Measurements from ENCODE around the gene RAET1G. TPM values are rescaled to one million over a fixed set of nuclear protein-coding genes. Genes with fewer than 3 reads are reported as not detected.

RAET1G gene
- total and polyA plus RNA-seq, 2 of the 13 experiments (the other 11 are each of a cell fraction or from before 2014, with no cell fraction given), result not detected

Other genes starting within 250 kb of the RAET1G start
- gene LATS1, start 205.0 kb downstream of the RAET1G start, total RNA-seq (2016; rRNA removed; fragmentation: Illumina TruSeq; extraction: Trizol), result 12.6 and 16.4 TPM in 2 replicates
- 9.9 TPM in 2 replicates for gene LATS1, start 205.0 kb downstream of the RAET1G start, polyA plus RNA-seq (2011; rRNA removed)
- 85.1 and 148 TPM in 2 replicates for gene NUP43, start 176.6 kb downstream of the RAET1G start, total RNA-seq (2016; rRNA removed; fragmentation: Illumina TruSeq; extraction: Trizol)
- gene NUP43, start 176.6 kb downstream of the RAET1G start, polyA plus RNA-seq (2011; rRNA removed), result 33.0 and 38.9 TPM in 2 replicates
- 134 and 169 TPM in 2 replicates for gene PCMT1, start 173.4 kb downstream of the RAET1G start, total RNA-seq (2016; rRNA removed; fragmentation: Illumina TruSeq; extraction: Trizol)
- 95.6 and 112 TPM in 2 replicates for gene PCMT1, start 173.4 kb downstream of the RAET1G start, polyA plus RNA-seq (2011; rRNA removed)
- gene LRP11, start 58.8 kb downstream of the RAET1G start, total RNA-seq (2016; rRNA removed; fragmentation: Illumina TruSeq; extraction: Trizol), result 32.1 and 48.9 TPM in 2 replicates
- gene LRP11, start 58.8 kb downstream of the RAET1G start, polyA plus RNA-seq (2011; rRNA removed), result 32.4 and 35.8 TPM in 2 replicates
- gene RAET1E, start 25.0 kb downstream of the RAET1G start, total RNA-seq (2016; rRNA removed; fragmentation: Illumina TruSeq; extraction: Trizol), result not detected in 2 replicates
- gene RAET1E, start 25.0 kb downstream of the RAET1G start, polyA plus RNA-seq (2011; rRNA removed), result not detected in 2 replicates
- not detected in 2 replicates for gene ULBP2, start 18.9 kb upstream of the RAET1G start, total RNA-seq (2016; rRNA removed; fragmentation: Illumina TruSeq; extraction: Trizol)
- gene ULBP2, start 18.9 kb upstream of the RAET1G start, polyA plus RNA-seq (2011; rRNA removed), result not detected in 2 replicates
- 0.04 TPM in 1 of 2 replicates, not detected in the other for gene ULBP1, start 40.8 kb upstream of the RAET1G start, total RNA-seq (2016; rRNA removed; fragmentation: Illumina TruSeq; extraction: Trizol)
- 0.08 and 0.09 TPM in 2 replicates for gene ULBP1, start 40.8 kb upstream of the RAET1G start, polyA plus RNA-seq (2011; rRNA removed)
- gene RAET1L, start 102.4 kb upstream of the RAET1G start, total RNA-seq (2016; rRNA removed; fragmentation: Illumina TruSeq; extraction: Trizol), result not detected in 2 replicates
- not detected in 2 replicates for gene RAET1L, start 102.4 kb upstream of the RAET1G start, polyA plus RNA-seq (2011; rRNA removed)
- gene ULBP3, start 146.0 kb upstream of the RAET1G start, total RNA-seq (2016; rRNA removed; fragmentation: Illumina TruSeq; extraction: Trizol), result 0.42 and 0.56 TPM in 2 replicates
- 0.22 and 0.48 TPM in 2 replicates for gene ULBP3, start 146.0 kb upstream of the RAET1G start, polyA plus RNA-seq (2011; rRNA removed)
- not detected in 2 replicates for gene PPP1R14C, start 219.9 kb upstream of the RAET1G start, total RNA-seq (2016; rRNA removed; fragmentation: Illumina TruSeq; extraction: Trizol)
- not detected in 2 replicates for gene PPP1R14C, start 219.9 kb upstream of the RAET1G start, polyA plus RNA-seq (2011; rRNA removed)